Common myeloid progenitor, CD34-positive (primary cell): ENCODE data around the gene METTL24.
A peak's percentile ranks its signal among the peaks of the same experiment; 100 is the strongest.

Source experiments
- CTCF ChIA-PET: fragments of 350-600 bp; sonication (Branson Sonifier 250); formaldehyde crosslinking; loops from one replicate; lab custom pipeline; 2021; ENCODE audit warnings: antibody characterized with exemption; lab: Charles Lee
- POLR2A ChIA-PET: fragments of 350-600 bp; sonication (Branson Sonifier 250); formaldehyde crosslinking; loops from one replicate; lab custom pipeline; 2021; ENCODE audit warnings: antibody characterized with exemption; lab: Charles Lee
- DNase-seq, 3 donors: peaks; one replicate each; pipeline versions ENCODE4 v3.0.0 to v3.0.0-alpha.2; 2013
- H3K27ac ChIP-seq, 2 experiments: 1 replicate in 1 of 2; 2 replicates in 1 of 2; pipeline ENCODE4 v1.7.0; 2013; ENCODE audit warnings: inconsistent platforms in 2 of 2, low read length in 2 of 2, mild to moderate bottlenecking in 2 of 2, low read depth in 1 of 2, moderate library complexity in 1 of 2; ENCODE audit not compliant: severe bottlenecking in 2 of 2, insufficient read depth in 1 of 2, poor library complexity in 1 of 2
- H3K27me3 ChIP-seq, 5 experiments: replicated peaks in 2 of 5; 1 replicate in 3 of 5; 2 replicates in 2 of 5; pipeline versions ENCODE4 v1.6.1 to v1.7.0; 2013; ENCODE audit warnings: low read length in 4 of 5, mild to moderate bottlenecking in 2 of 5, moderate library complexity in 2 of 5, inconsistent platforms in 1 of 5; ENCODE audit not compliant: insufficient read depth in 5 of 5, control insufficient read depth in 4 of 5
- H3K36me3 ChIP-seq, 4 experiments: 1 replicate in 2 of 4; 2 replicates in 2 of 4; pipeline versions ENCODE4 v1.6.1 to v1.7.0; 2013; ENCODE audit warnings: low read length in 3 of 4, control low read depth in 1 of 4, mild to moderate bottlenecking in 1 of 4; ENCODE audit not compliant: control insufficient read depth in 4 of 4, insufficient read depth in 4 of 4
- H3K4me1 ChIP-seq, 4 experiments: 1 replicate in 3 of 4; 2 replicates in 1 of 4; pipeline versions ENCODE4 v1.6.1 to v1.7.1; 2013; ENCODE audit warnings: low read length in 3 of 4, mild to moderate bottlenecking in 3 of 4, control low read depth in 1 of 4, inconsistent platforms in 1 of 4, moderate library complexity in 1 of 4; ENCODE audit not compliant: control insufficient read depth in 4 of 4, insufficient read depth in 4 of 4; ENCODE audit errors: control extremely low read depth in 1 of 4
- H3K4me3 ChIP-seq, 7 experiments: 1 replicate in 4 of 7; 2 replicates in 3 of 7; pipeline versions ENCODE4 v1.5.1 to v1.7.0; 2013; ENCODE audit warnings: mild to moderate bottlenecking in 7 of 7, low read length in 6 of 7, moderate library complexity in 6 of 7, inconsistent platforms in 2 of 7, low read depth in 2 of 7, control low read depth in 1 of 7; ENCODE audit not compliant: insufficient read depth in 4 of 7, control insufficient read depth in 1 of 7; ENCODE audit errors: extremely low read depth in 1 of 7
- H3K9me3 ChIP-seq, 5 experiments: 1 replicate in 4 of 5; 2 replicates in 1 of 5; pipeline versions ENCODE4 v1.6.1 to v1.7.1; 2013; ENCODE audit warnings: low read length in 4 of 5, mild to moderate bottlenecking in 2 of 5, inconsistent platforms in 1 of 5, low read depth in 1 of 5, moderate library complexity in 1 of 5; ENCODE audit not compliant: control insufficient read depth in 4 of 5, insufficient read depth in 2 of 5; ENCODE audit errors: control extremely low read depth in 1 of 5
- WGBS: methylation state at CpG from one replicate; pipeline ENCODE4 v1.1.5; 2013; ENCODE audit not compliant: insufficient coverage; 5-methylcytosine and 5-hydroxymethylcytosine counted together

Gene METTL24

GRCh38 chr6:110357298-110357663, 868 bp downstream of the METTL24 start:
- peak overlapping the region; percentile 46 to 84 (median 63) for H3K4me3 ChIP-seq
- H3K27ac ChIP-seq = no peak overlapping the region
- ChIA-PET POLR2A (no interaction called here), CTCF (interaction anchor here (0.9 kb wide), 1 partner anchor 35 kb away, joined by 3 read pairs; no protein-coding TSS in a partner anchor)
- no peaks in the 10 kb centered on the region for H3K9me3 ChIP-seq
- H3K4me1 ChIP-seq = peaks cover 0 to 21% (median 15%) of the 10 kb centered on the region in 4 experiments
- 56% methylated on average over 13 of the region's 14 CpGs for WGBS
- H3K36me3 ChIP-seq = no peaks in the 10 kb centered on the region
- no peak for DNase-seq
- H3K27me3 ChIP-seq = peaks cover 0 to 5% (median 0%) of the 10 kb centered on the region in 5 experiments

GRCh38 chr6:110356778-110357177, 1.4 kb downstream of the METTL24 start:
- Histone ChIP-seq H3K9me3 (no peaks in the 10 kb centered on the region), H3K27me3 (peaks cover 0 to 5% (median 0%) of the 10 kb centered on the region in 5 experiments), H3K4me3 (peak overlapping the region in 3 of 7 experiments; percentile 76 to 84 (median 78)), H3K27ac (no peak overlapping the region), H3K36me3 (no peaks in the 10 kb centered on the region), H3K4me1 (peaks cover 0 to 21% (median 15%) of the 10 kb centered on the region in 4 experiments)
- ChIA-PET POLR2A (interaction anchor here (0.7 kb wide), 1 partner anchor 652 kb away, joined by 6 read pairs; no protein-coding TSS in a partner anchor), CTCF (interaction anchor here (0.9 kb wide), 1 partner anchor 35 kb away, joined by 3 read pairs; no protein-coding TSS in a partner anchor)
- no peak for DNase-seq
- WGBS = 78% methylated on average over 15 of the region's 15 CpGs

GRCh38 chr6:110355727-110356126, 2.4 kb downstream of the METTL24 start:
- CTCF ChIA-PET = interaction anchor here (3.6 kb wide), 1 partner anchor 10 kb away, joined by 16 read pairs; no protein-coding TSS in a partner anchor
- Histone ChIP-seq H3K27me3 (peaks cover 0 to 5% (median 0%) of the 10 kb centered on the region in 5 experiments), H3K36me3 (no peaks in the 10 kb centered on the region), H3K9me3 (no peaks in the 10 kb centered on the region), H3K4me3 (no peak overlapping the region), H3K27ac (no peak overlapping the region), H3K4me1 (peaks cover 0 to 21% (median 15%) of the 10 kb centered on the region in 4 experiments)
- no peak for DNase-seq
- no CpG with 5 or more reads among the region's 2 CpGs for WGBS
- POLR2A ChIA-PET = no interaction called here

GRCh38 chr6:110355022-110355421, 3.1 kb downstream of the METTL24 start:
- Histone ChIP-seq H3K9me3 (no peaks in the 10 kb centered on the region), H3K4me3 (no peak overlapping the region), H3K36me3 (no peaks in the 10 kb centered on the region), H3K4me1 (peaks cover 0 to 21% (median 15%) of the 10 kb centered on the region in 4 experiments), H3K27ac (no peak overlapping the region), H3K27me3 (peaks cover 0 to 5% (median 0%) of the 10 kb centered on the region in 5 experiments)
- no peak for DNase-seq
- CTCF ChIA-PET = interaction anchor here (3.6 kb wide), 1 partner anchor 10 kb away, joined by 16 read pairs; no protein-coding TSS in a partner anchor
- 100% methylated on average over 1 of the region's 2 CpGs for WGBS
- POLR2A ChIA-PET = no interaction called here

- no peak for DNase-seq
- Histone ChIP-seq H3K27ac (no peak overlapping the region), H3K4me3 (no peak overlapping the region), H3K9me3 (no peaks in the 10 kb centered on the region), H3K36me3 (no peaks in the 10 kb centered on the region), H3K27me3 (peaks cover 0 to 5% (median 0%) of the 10 kb centered on the region in 5 experiments), H3K4me1 (peaks cover 0 to 21% (median 15%) of the 10 kb centered on the region in 4 experiments)
- CTCF ChIA-PET = interaction anchor here (3.6 kb wide), 1 partner anchor 11 kb away, joined by 16 read pairs; no protein-coding TSS in a partner anchor
- WGBS = no CpG with 5 or more reads among the region's 2 CpGs
- POLR2A ChIA-PET = no interaction called here
These were observed 4.0 kb downstream of the METTL24 start for GRCh38 chr6:110354153-110354552.

GRCh38 chr6:110353457-110354001, 4.6 kb downstream of the METTL24 start:
- no peaks in the 10 kb centered on the region for H3K36me3 ChIP-seq
- no peak overlapping the region for H3K27ac ChIP-seq
- WGBS = no CpG with 5 or more reads among the region's 4 CpGs
- peaks cover 0 to 15% (median 11%) of the 10 kb centered on the region in 4 experiments for H3K4me1 ChIP-seq
- POLR2A ChIA-PET = no interaction called here
- H3K27me3 ChIP-seq = peaks cover 0 to 5% (median 0%) of the 10 kb centered on the region in 5 experiments
- DNase-seq = no peak
- CTCF ChIA-PET = interaction anchor here (1.4 to 3.6 kb wide), 3 partner anchors 12 to 155 kb away, joined by 4 to 16 read pairs (median 5); no protein-coding TSS in a partner anchor
- H3K9me3 ChIP-seq = no peaks in the 10 kb centered on the region
- no peak overlapping the region for H3K4me3 ChIP-seq
